Erythroblast (primary cell): ENCODE results near the gene STXBP4.

Source experiments
- DNase-seq, 2 experiments: peaks; one replicate each; lab custom pipeline; 2025; lab: John Stamatoyannopoulos, UW
- GATA1 ChIP-seq: IDR thresholded peaks from 2 replicates; pipeline ENCODE4 v1.6.1; 2011; ENCODE audit warnings: low read depth, mild to moderate bottlenecking, control low read depth, low read length, moderate library complexity
- POLR2A ChIP-seq: IDR thresholded peaks from 2 replicates; pipeline ENCODE4 v1.6.1; 2011; ENCODE audit warnings: mild to moderate bottlenecking, low read length

The STXBP4 gene, protein sequence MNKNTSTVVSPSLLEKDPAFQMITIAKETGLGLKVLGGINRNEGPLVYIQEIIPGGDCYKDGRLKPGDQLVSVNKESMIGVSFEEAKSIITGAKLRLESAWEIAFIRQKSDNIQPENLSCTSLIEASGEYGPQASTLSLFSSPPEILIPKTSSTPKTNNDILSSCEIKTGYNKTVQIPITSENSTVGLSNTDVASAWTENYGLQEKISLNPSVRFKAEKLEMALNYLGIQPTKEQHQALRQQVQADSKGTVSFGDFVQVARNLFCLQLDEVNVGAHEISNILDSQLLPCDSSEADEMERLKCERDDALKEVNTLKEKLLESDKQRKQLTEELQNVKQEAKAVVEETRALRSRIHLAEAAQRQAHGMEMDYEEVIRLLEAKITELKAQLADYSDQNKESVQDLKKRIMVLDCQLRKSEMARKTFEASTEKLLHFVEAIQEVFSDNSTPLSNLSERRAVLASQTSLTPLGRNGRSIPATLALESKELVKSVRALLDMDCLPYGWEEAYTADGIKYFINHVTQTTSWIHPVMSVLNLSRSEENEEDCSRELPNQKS

DNA sequence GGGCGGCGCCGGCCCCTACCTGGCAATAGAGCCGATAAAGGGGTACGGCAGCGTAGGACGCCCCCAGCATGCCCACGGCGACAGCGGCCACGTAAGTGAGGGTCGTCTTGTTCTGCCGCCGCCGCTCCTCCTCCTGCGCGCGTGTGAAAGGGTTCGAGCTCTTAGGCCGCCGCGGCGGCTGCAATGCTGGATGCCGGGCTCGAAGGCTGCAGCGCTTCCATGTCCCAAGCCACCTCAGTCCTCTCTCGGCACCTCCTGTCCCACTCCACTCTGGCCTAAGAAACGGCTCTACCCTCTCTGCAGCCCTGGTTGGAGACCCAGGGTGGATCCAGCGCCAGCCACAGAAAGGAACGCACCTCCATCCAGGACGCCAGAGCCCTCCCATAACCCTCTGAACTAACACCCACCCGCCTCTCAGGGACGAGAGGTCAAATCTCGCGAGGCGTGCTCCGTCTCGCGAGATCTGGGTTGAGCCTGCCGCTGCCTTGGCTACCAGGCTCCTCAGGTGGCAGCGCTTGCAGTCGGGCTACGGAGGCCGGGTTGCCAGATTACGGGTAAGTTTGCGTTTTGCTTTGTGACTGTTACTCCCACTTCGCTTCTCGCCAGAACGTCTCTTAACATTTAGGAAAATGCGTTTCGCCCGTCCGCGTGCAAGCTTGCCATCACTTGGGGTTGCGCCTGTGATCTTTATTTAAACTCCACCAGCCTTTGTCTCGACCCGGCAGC, at the start of gene STXBP4, which contains the start of gene COX11:
TSS of gene STXBP4 (plus strand) at position 504 of the 726 bp plus-strand sequence. CDS start 17,455 bp downstream, outside the sequence.
TSS of gene COX11 (minus strand) at position 393 of the 726 bp plus-strand sequence. CDS start at position 385, 8 bp downstream.
- TF ChIP-seq GATA1 (no peak), POLR2A (peak; percentile 88)
- DNase-seq = peak; percentile 97

DNA sequence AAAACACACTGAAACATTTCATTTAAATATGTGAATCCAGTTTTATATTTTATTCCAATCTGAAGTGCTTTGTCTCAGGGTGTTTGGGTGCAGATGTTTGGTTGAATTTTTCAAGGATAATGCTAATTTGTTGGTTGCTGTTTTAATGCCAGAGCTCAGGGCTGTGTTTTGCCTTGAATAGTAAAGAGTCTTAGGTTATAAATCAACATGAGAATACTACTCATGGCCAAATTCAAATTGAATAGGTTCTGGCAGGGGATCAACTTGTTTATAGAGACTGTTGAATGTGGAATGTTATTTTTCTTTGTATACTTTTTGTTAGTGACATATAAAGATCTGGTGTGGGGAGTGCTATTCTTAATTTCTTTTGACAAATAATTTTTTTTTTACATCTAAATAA, 49.1 kb upstream of the STXBP4 start:
- no peak for TF ChIP-seq GATA1
- no peak for TF ChIP-seq POLR2A
- no peak for DNase-seq

DNA sequence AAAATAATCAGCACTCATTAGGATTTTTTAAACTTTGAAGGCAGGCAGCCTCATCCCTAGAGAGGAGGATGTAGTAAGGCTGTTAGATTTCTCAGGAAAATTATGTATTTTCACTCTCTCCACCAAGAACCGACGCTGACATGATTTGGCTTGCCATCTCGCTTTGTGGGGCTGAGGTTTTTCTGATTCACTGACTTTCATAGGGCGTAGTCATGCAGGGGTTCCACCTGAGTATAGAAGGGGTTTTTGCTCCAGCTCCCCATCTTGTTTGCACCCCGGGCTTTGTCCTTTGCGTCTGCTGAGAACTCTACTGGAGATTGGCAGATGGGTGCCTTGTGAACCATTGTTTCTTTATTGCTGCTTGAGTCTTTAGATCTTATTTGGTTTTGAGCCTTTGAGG, 47.7 kb upstream of the STXBP4 start:
- no peak for DNase-seq
- TF ChIP-seq GATA1 (no peak), POLR2A (no peak)

DNA sequence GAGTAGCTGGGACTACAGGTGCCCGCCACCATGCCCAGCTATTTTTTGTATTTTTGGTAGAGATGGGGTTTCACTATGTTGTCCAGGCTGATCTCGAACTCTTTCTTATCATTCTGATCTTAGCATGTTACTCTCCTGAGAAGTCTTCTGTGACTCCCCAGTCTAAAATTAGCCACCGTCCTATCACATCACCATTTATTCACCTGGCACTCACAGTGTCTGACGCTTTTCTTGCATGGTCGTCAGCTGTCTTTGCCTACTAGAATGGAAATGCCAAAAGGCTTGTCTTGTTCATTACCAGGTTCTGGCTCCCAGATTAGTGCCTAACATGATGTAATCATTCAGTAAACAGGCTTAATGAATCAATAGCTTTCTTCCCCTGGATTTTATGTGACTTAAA, 44.2 kb upstream of the STXBP4 start:
- no peak for TF ChIP-seq GATA1
- no peak for TF ChIP-seq POLR2A
- no peak for DNase-seq

DNA sequence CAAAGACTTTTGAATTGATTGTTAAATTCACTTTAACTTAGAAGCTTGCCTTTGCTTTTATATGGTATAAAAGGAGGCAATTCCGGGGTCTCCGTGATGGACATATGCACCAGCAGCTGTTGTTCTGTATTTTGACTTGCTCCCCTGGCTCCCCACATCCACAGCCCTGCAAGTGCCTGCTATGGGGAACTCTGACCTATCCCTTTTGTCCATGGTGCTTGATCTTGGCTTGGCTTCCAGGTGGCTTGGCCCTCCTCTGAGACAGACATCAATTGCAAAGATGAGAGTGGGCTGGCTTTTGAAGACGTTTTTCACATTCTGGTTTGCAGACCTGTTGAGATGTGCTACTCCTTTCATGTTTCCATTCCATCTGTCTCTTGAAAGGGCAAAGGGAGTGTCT, 41.0 kb upstream of the STXBP4 start:
- DNase-seq = no peak
- TF ChIP-seq GATA1 (no peak), POLR2A (no peak)

DNA sequence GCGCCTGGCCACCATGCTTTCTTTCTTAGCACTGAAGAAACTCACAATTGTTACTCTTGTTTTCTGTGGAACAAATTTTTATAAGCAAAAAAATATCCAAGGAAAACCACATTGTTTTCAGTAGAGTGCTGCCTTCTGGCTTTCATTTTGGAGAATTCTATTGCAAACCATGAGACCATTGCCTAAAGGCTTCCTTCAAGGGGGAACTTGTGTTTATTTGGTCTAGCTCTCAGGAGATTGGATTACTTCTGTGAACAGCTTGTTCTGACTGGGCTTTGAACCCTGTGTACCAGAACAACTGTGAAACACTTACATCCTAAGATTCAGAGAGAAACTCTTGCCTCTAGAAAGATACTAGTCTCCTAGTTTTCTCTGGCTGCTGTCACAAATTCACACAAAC, 35.9 kb upstream of the STXBP4 start:
- no peak for TF ChIP-seq POLR2A
- DNase-seq = no peak

DNA sequence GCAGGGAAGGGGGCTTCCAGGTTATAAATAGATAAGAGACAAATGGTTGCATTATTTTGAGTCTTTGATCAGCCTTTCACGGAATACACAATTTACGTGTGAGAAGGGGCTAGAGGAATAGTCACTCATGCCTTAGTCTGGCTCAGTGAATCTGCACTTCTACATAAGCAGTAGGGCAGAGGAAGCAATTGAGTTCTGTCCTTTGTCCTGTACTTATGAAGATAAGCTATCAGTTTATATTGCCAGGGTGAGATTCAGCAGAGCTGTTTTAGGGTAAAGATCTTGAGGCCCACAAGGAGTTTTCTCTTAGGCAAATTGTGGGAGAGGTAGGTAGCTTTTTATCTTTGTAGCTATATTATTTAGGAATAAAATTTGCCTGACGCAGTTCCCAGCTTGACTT, 34.6 kb upstream of the STXBP4 start:
- TF ChIP-seq POLR2A (no peak), GATA1 (no peak)
- peak; percentile 1 to 31 for DNase-seq

DNA sequence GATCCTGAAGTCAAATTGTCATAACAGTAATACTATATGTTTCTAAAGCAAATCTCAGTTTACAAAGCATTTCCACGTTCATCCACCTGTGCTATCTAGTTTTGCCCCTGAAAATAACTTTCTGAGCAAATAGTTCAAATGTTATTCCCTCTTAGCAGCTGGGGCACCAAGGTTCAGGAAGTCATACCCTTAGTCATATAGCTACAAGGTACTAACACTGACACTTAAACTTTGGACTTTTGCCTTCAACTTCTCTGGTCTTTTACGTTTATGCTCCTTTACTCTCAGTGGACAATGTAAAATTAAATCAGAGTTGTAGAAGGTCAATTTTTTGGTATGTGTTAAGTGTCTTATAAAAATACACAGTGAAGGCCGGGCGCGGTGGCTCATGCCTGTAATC, 33.1 kb upstream of the STXBP4 start:
- no peak for DNase-seq
- TF ChIP-seq POLR2A (no peak), GATA1 (no peak)

DNA sequence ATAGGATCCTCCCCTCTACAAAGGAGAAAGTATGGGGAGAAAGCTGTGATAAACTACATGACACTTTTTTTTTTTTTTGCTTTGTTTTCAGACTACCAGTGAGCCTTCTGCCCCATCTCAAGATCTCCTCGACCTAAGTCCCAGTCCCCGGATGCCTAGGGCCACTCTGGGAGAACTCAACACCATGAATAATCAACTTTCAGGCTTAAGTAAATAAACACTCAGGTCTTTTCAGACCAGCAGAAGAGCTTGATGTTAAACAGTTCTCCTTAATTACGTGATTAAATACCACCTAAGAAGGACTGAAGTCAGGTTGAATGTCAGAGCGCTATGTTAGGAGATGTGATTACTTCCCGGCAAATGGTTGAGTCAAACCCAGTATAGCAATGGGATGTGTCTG, 31.5 kb upstream of the STXBP4 start:
- TF ChIP-seq GATA1 (no peak), POLR2A (no peak)

DNA sequence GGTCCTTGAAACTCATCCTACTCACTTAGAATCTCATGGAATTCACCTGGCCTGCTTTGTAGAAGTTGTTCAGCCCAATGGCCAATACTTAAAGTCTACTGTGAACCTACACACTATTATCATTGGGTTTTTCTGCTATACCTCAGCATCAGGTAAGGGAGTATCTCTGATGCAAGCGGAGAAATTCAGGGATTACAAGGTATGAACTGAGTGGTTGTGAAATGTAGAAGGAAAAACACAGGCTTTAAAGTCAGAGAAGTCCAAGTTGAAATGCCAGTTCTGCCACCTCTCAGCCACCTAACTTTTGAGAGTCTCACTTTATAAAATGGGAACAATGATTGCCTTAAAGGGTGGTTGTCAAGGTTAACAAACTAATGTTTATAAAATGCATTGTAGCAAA, 31.1 kb upstream of the STXBP4 start:
- TF ChIP-seq POLR2A (no peak), GATA1 (no peak)
- no peak for DNase-seq

More for the DNA sequence above, 31.5 kb upstream of the STXBP4 start:
- no peak for DNase-seq

DNA sequence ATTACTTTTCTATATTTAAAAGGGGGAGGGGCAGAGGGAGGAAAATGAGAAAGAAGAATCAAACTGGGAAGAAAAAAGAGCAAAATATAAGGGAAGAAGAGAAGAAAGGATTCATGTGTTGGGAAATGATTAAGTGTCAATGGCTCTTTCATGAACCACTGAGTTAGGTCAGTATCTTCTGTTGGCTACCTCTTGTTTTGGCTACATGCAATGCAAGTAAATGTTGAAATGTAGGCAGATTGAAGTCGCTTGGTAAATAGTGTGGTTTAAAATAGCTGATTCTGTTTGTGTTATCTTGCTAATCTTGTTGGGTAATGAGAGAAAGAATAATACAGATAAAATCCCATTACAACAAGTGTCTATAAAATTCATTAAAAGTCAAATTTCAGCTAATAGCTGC, 27.3 kb upstream of the STXBP4 start:
- TF ChIP-seq POLR2A (no peak), GATA1 (no peak)
- no peak for DNase-seq

DNA sequence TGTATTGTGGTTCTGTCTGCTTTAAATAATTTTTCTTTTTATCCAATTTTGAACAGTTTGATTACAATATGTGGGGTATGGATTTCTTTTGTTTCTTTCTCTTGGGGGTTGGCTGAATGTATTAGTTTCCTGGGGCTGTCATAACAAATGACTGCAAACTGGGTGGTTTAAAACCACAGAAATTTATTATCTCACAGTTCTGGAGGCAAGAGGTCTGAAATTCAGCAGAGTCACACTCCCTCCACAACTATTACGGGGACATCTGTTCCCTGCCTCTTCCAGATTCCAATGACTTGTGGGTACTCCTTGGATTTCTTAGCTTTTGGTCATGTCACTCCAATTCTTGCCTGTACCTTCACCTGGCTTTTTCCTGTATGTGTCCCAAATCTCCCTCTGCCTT, 23.8 kb upstream of the STXBP4 start:
- DNase-seq = peak in 1 of 2 experiments; percentile 7
- no peak for TF ChIP-seq GATA1
- no peak for TF ChIP-seq POLR2A

DNA sequence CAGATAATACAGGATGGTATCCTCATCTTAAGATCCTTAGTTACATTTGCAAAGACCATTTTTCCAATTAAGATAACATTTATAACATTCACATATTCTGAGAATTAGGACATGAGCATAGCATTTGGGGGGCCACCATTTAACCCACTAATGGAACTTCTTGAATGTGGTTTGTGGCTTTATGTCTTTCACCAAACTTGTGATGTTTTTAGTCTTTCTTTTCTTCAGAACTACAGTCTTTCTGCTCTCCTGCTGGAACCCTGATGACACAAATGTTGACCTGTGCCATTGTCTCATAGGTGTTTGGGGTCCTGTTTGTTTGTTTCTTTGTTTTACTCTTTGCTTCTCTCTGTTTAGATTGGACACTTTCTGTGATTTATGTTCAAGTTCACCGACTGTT, 23.3 kb upstream of the STXBP4 start:
- TF ChIP-seq POLR2A (no peak), GATA1 (no peak)

DNA sequence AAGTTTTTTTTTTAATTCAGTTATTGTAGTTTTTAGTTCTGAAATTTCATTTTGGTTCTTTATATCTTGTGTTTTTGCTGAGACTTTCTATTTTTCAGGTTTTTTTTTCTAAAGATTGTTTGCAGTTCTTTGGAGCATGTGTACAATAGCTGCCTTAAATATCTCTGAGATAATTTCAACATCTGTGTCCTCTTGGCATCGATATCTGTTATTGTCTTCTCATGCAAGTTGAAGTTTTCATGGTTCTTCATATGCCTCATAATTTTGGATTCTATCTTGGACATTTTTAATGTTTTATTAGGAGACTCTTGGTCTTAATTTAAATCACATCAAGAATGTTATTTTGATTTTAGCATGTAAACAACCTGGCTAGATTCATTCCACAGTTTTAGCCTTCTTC, 22.9 kb upstream of the STXBP4 start:
- DNase-seq = no peak
- TF ChIP-seq POLR2A = no peak
- TF ChIP-seq GATA1 = no peak

More for the DNA sequence above, 23.3 kb upstream of the STXBP4 start:
- no peak for DNase-seq
